Airway epithelial cell (primary cell): ENCODE results near the gene CPNE9. TPM values are rescaled to one million over a fixed set of nuclear protein-coding genes. Genes with fewer than 3 reads are reported as not detected.

Experiments used
- total RNA-seq: library from RNA; depleted of rRNA; stranded (reverse); fragments of >200 nt; gene quantifications from 2 replicates; pipeline ENCODE4 v1.2.3, GENCODE V29; 2015

CPNE9 gene, protein sequence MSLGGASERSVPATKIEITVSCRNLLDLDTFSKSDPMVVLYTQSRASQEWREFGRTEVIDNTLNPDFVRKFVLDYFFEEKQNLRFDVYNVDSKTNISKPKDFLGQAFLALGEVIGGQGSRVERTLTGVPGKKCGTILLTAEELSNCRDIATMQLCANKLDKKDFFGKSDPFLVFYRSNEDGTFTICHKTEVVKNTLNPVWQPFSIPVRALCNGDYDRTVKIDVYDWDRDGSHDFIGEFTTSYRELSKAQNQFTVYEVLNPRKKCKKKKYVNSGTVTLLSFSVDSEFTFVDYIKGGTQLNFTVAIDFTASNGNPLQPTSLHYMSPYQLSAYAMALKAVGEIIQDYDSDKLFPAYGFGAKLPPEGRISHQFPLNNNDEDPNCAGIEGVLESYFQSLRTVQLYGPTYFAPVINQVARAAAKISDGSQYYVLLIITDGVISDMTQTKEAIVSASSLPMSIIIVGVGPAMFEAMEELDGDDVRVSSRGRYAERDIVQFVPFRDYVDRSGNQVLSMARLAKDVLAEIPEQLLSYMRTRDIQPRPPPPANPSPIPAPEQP
- not detected in 2 replicates for total RNA-seq

DNA sequence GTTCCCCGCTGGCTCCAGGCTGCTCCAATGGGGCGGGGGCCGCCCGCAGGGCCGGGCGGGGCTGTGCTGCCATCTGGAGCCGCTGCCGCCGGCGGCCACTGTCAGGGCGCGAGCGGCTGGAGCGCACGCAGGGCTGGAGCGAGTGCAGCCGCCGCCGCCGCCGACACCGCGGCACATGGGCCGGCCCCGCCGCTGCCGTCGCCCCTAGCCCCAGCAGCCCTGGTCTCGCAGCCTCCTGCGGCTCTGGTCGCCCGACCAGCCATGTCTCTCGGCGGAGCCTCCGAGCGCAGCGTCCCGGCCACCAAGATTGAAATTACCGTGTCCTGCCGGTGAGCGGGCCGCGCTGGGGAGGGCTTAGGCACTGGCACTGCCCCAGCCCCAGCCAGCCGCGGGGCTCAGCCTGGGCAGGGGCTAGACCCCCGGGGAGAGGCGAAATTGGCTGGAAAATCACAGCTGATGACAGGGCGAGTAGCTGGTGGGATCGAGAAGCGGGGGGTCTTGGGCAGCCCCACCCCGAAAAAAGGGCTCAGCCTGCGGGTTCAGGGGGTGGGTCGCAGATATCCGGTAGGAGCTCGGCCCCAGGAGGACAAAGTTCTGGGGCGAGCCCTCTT, at the start of gene CPNE9:
Gene CPNE9 (plus strand): TSS at position 98 of the 611 bp plus-strand sequence. CDS start 164 bp downstream, at position 262.

DNA sequence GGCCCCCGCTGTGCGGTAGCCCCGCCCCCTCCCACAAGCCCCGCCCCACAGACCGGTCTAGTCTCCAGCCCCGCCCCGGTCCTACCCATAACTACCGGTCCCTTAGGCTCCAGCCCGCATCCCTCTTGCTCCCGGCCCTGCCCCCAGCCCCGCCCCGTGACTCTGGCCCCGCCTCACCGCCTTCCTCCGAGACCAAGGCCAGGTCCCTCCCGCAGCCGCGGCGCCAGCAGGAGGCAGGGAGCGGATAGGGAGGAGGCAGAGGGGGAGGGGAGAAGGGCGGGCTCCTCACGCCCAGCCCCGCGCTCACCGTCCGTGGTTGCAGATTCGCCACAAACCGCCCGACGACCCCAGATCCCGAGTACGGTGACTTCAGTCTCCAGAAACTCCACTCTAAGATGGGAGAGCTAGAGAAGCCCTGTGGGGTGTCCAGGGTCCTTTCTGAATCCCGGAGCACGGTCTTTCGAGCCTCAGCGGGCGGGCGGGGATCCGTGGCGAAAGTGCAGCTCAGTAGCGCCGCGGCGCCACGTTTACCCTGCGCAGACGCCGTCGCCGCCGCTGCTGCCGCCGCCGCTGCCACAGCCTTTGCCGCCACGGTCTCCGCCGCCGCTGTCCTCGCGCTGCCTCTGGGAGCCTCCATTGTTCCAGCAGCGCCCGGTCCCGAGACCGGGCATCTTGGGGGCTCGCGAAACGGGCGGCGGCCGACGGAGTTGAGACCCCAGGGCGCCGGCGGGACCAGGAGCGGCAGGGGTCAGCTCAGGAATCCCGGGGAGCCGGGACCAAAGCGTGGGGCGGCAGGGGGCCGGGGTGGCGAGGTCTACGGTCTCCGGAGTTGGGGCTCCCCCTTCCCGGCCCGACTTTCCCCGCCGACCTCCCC, 27.8 kb downstream of the CPNE9 start, which contains the start of gene BRPF1:
Gene BRPF1 (plus strand): TSS at position 530 of the 874 bp plus-strand sequence. CDS start 2,406 bp downstream, outside the sequence.

DNA sequence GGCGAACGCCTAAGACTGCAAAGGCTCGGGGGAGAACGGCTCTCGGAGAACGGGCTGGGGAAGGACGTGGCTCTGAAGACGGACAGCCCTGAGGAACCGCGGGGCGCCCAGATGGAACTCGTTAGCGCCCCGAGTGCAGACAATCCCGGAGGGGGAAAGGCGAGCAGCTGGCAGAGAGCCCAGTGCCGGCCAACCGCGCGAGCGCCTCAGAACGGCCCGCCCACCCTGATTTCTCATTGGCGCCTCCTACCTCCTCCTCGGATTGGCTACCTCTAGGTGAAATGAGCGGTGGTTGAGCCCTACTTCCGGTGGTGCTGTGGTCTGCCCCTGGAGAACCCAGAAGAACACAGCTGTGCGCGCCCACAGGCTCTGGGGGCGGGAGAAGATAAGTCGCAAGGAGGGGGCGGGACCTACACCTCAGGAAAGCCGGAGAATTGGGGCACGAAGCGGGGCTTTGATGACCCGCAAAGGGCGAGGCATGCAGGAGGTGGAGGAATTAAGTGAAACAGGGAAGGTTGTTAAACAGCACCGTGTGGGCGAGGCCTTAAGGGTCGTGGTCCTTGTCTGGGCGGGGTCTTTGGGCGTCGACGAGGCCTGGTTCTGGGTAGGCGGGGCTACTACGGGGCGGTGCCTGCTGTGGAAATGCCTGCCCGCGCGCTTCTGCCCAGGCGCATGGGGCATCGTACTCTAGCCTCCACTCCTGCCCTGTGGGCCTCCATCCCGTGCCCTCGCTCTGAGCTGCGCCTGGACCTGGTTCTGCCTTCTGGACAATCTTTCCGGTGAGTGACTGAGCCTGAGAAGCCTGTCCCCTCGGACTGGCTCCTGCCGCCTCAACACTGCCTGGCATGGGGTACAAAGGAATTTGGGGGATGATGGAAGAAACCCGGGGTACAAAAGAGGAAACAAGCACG, 46.3 kb downstream of the CPNE9 start, which contains the start of gene OGG1:
Gene OGG1 (plus strand): TSS at position 308 of the 911 bp plus-strand sequence. CDS start 335 bp downstream, at position 643.

DNA sequence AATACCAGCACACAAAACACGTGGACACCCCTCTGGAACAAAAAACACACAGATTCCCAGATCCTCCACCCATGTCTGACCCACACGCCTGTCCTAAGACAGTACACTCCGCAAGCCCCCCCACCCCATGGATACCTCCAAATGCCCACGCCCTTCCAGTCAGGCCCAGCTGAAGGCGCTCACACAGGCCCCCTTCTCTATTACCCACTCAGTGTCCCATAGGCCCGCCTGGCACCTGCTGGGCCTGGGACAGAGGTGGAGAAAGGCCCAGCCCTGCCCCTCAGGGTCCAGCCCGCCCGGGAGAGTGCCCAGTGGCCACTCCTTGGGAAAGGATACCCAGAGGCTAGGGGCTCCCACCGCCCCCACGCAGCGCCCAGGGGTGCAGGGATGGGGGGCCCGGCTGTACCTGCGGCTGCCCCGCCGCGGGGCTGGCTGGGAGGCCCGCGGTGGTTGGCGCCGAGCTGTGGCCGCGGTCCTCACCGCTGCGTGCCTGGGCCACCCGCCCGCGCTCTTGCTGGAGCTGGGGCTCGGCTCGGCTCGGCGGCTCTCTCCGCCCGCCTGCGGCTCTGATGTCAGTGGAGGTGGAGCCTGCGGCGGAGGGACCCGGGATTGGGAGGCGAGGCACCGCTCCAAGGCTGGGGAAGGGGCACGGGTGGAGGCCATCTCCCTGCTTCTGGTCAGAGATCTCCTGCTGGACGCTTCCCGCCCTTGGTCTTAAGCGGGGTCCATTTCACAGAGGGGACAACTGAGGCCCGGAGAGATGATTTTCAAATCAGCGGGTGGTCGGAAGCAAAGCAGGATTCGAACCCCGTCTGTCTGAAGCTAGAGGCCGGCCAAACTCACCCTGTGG, 66.0 kb downstream of the CPNE9 start, which contains the start of gene CAMK1:
Gene CAMK1 (minus strand): TSS at position 522 of the 850 bp plus-strand sequence. CDS start 2,198 bp downstream, outside the sequence.

Other genes with a start within 250 kb of the CPNE9 start
- gene LHFPL4, start 150.0 kb upstream of the CPNE9 start, total RNA-seq = not detected in 2 replicates
- gene MTMR14, start 54.3 kb upstream of the CPNE9 start, total RNA-seq = 19.6 and 21.4 TPM in 2 replicates
- 8.1 and 13.1 TPM in 2 replicates for gene BRPF1, start 27.9 kb downstream of the CPNE9 start, total RNA-seq
- gene OGG1, start 46.1 kb downstream of the CPNE9 start, total RNA-seq = 16.2 and 17.4 TPM in 2 replicates
- 9.5 and 11.7 TPM in 2 replicates for gene CAMK1, start 66.1 kb downstream of the CPNE9 start, total RNA-seq
- 55.0 and 65.0 TPM in 2 replicates for gene TADA3, start 88.6 kb downstream of the CPNE9 start, total RNA-seq
- gene ARPC4, start 89.2 kb downstream of the CPNE9 start, total RNA-seq = 164 and 206 TPM in 2 replicates
- gene TTLL3, start 106.4 kb downstream of the CPNE9 start, total RNA-seq = 4.4 and 6.6 TPM in 2 replicates
- gene RPUSD3, start 140.2 kb downstream of the CPNE9 start, total RNA-seq = 56.1 and 64.1 TPM in 2 replicates
- gene CIDEC, start 176.4 kb downstream of the CPNE9 start, total RNA-seq = not detected in 2 replicates
- 33.5 and 51.9 TPM in 2 replicates for gene JAGN1, start 186.8 kb downstream of the CPNE9 start, total RNA-seq
- 16.6 and 19.3 TPM in 2 replicates for gene IL17RE, start 199.0 kb downstream of the CPNE9 start, total RNA-seq
- gene IL17RC, start 213.3 kb downstream of the CPNE9 start, total RNA-seq = 42.2 and 42.7 TPM in 2 replicates
- 17.4 and 25.5 TPM in 2 replicates for gene CRELD1, start 230.0 kb downstream of the CPNE9 start, total RNA-seq
- 2.0 TPM in 2 replicates for gene PRRT3, start 248.6 kb downstream of the CPNE9 start, total RNA-seq